Activated T-cell treated with anti-CD3 and anti-CD28 coated beads, Interleukin-2, amount 50 U/mL, for 72 hours (primary cell): Measurements from ENCODE around the gene DNMT1. TPM values are rescaled to one million over a fixed set of nuclear protein-coding genes. Genes with fewer than 3 reads are reported as not detected.
A peak's percentile ranks its signal among the peaks of the same experiment; 100 is the strongest.

ENCODE experiments used
- ATAC-seq, 2 donors: fragments of 150-1000 bp; cut with Tn5 transposase; replicated peaks in 1 of 2; 2 replicates each; pipeline ENCODE4 v1.10.0; 2021; ENCODE audit warnings: moderate library complexity in 2 of 2, mild to moderate bottlenecking in 1 of 2
- DNase-seq, 2 donors: peaks; one replicate each; pipeline ENCODE4 v3.0.0; 2021 to 2022; ENCODE audit warnings: mixed read lengths in 1 of 2
- H3K27ac Mint-ChIP-seq: one replicate; pipeline ENCODE4 v1.8.0; 2022; ENCODE audit warnings: mild to moderate bottlenecking, moderate library complexity, mixed read lengths
- H3K27me3 Mint-ChIP-seq: one replicate; pipeline ENCODE4 v1.8.0; 2022; ENCODE audit warnings: low read depth, mixed read lengths
- H3K36me3 Mint-ChIP-seq, 2 donors: one replicate each; pipeline ENCODE4 v1.8.0; 2022; ENCODE audit warnings: mixed read lengths in 2 of 2, mild to moderate bottlenecking in 1 of 2; ENCODE audit not compliant: insufficient read depth in 2 of 2
- H3K4me1 Mint-ChIP-seq: one replicate; pipeline ENCODE4 v1.8.0; 2022; ENCODE audit warnings: low read depth, mixed read lengths
- H3K4me3 Mint-ChIP-seq, 2 donors: one replicate each; pipeline ENCODE4 v1.8.0; 2022; ENCODE audit warnings: mild to moderate bottlenecking in 2 of 2, mixed read lengths in 2 of 2, moderate library complexity in 2 of 2
- H3K9me3 Mint-ChIP-seq, 2 donors: one replicate each; pipeline ENCODE4 v1.8.0; 2022; ENCODE audit warnings: mixed read lengths in 2 of 2
- total RNA-seq, 2 donors: library from RNA; stranded (reverse); gene quantifications; one replicate each; pipeline ENCODE4 v1.2.3, GENCODE V29; 2022

DNMT1 gene
- total RNA-seq, 2 donors from 2014 or later, result 294 to 304 TPM

GRCh38 chr19:10120538-10121189, 74.1 kb downstream of the DNMT1 start:
- H3K27ac Mint-ChIP-seq, result no peak overlapping the region
- no peak overlapping the region for H3K4me3 Mint-ChIP-seq
- no peak for DNase-seq
- no peaks in the 10 kb centered on the region for H3K27me3 Mint-ChIP-seq
- ATAC-seq, result no peak
- peaks cover 3 to 6% of the 10 kb centered on the region in 2 donors for H3K36me3 Mint-ChIP-seq
- no peaks in the 10 kb centered on the region for H3K9me3 Mint-ChIP-seq
- peaks cover 32% of the 10 kb centered on the region for H3K4me1 Mint-ChIP-seq

DNA sequence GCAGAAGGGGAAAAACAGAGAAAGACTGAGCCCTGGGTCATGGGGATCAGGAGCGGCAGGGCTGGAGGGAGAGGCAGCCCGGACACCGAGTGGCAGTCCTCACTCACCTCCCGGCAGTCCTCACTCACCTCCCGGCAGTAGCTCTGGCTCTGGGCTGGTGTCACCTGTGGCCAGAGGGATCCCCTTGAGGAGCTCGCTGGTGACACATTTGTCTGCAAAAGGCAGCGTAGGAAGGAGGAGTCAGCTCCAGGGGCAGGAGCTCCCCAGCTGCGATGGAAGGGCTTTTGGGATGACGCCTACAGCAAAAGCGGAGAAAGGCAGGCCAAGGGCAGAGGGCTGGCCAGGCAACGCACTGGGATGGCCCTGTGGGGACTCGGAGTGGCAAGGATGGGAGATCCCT, 75.8 kb downstream of the DNMT1 start:
- Mint-ChIP-seq H3K4me1 (peaks cover 32% of the 10 kb centered on the region), H3K27ac (peak overlapping the region; percentile 95), H3K27me3 (no peaks in the 10 kb centered on the region), H3K4me3 (peak overlapping the region; percentile 93 to 97), H3K36me3 (peaks cover 4 to 6% of the 10 kb centered on the region in 2 donors), H3K9me3 (no peaks in the 10 kb centered on the region)
- ATAC-seq, result peak; percentile 2 to 6
- DNase-seq, result peak in 1 of 2 donors; percentile 24

DNA sequence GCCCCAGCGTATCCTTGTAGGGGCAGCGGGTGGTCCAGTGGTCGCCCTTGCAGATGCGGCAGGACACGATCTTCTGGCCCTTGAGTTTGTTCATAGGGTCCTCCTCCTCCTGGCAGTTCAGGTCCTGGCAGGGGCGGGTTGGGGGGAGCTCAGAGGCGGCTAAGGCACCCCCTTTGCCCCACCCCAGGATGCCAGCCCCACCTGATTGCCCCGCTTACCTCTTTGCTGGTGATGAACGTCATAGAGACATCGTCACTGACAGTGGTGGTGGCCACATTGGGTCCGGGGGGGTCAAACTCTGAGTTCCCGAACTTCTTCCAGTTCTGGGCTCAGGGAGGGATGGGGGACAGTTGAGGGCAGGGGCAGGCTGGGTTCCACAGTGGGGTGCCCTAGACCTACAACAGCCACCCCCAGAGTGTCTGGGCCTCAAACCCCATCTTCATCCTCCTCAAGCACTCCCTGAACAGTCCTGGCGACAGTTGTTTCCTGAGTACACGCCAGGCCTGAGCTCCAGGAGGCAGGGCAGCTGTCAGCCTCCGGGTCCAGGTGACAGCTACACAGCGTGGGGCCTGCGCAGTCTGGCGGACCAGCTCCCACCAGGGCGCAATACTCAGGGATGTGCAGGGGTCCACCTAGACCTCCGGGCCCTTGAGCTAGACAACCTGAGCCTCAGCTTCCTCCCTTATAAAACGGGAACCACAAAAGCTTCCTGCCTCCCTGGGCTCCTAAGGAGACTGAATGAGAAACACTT, 77.7 kb downstream of the DNMT1 start:
- ATAC-seq (no peak), DNase-seq (no peak)
- H3K36me3 Mint-ChIP-seq, result peaks cover 4 to 10% of the 10 kb centered on the region in 2 donors
- no peak overlapping the region for H3K27ac Mint-ChIP-seq
- H3K4me3 Mint-ChIP-seq, result no peak overlapping the region
- peaks cover 44% of the 10 kb centered on the region for H3K4me1 Mint-ChIP-seq
- H3K27me3 Mint-ChIP-seq, result no peaks in the 10 kb centered on the region
- no peaks in the 10 kb centered on the region for H3K9me3 Mint-ChIP-seq

DNA sequence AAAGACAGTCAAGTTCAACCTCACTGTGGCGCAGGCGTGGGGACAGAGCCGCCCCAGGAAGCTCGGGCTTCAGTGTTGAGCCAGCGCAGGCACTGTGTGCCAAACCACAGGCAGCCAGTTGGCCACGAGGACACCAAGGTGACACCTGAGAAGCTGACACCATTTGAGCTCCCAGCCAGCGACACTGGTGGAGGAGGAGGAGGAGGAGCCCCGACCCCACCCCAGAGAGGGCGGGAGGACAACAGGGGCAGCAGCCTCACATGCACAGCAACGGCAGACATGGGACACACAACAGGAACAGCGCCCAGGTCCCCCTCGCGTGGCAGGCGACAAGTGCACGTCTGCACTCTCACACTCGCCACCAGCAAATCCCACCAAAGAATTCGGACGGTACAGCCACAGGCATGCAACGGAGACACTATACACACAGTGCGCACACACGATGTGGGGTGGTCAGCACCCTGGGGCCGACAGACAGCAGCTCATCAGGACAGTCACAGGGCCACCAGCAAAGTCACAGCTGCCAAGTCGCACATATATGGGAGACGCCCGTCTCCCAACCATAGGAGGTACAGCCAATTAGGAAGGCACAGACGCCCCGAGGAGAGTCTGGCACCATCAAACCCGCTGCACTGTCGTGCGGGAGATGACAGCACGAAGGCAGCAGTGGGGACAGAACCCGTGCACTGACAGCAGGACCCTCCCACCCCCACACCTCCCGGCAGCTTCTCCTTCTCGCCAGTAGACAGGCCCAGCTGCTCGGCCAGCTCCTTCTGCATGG, 78.5 kb downstream of the DNMT1 start:
- peak overlapping the region; percentile 6 for H3K27ac Mint-ChIP-seq
- peaks cover 4 to 10% of the 10 kb centered on the region in 2 donors for H3K36me3 Mint-ChIP-seq
- DNase-seq (no peak), ATAC-seq (no peak)
- H3K4me1 Mint-ChIP-seq, result peaks cover 52% of the 10 kb centered on the region
- no peaks in the 10 kb centered on the region for H3K27me3 Mint-ChIP-seq
- no peak overlapping the region for H3K4me3 Mint-ChIP-seq
- no peaks in the 10 kb centered on the region for H3K9me3 Mint-ChIP-seq

DNA sequence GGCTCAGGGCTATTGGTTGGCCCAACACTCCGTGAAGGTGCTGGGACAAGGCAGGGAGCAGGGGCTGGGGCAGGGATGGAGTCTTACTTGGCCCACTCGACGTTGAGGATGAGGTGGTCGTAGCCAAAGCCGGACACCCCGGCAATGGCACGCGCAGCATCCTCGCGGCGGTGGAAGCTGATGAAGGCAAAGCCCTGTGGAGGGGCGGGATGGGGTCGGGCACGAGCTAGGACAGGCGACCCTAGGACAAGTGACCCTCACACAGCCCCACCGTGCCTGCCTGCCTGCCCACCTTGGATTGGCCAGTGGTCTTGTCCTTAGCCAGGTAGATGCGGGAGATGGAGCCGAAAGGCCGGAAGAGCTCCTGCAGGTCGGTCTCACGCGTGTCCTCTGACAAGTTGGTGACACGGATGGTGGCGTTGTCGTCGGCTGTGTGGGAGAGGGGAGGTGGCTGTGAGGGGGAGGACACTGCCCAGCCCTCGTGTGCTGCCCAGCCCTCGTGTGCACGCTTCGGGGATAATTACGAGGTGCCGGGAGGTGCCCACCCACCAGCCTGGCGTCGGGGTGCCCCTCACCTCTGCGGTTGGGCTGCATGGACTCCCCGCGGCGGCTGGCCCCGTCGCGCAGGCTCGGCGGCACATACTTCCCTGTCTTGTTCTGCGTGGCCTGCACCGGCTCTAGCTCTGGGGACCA, 79.2 kb downstream of the DNMT1 start:
- Mint-ChIP-seq H3K9me3 (no peaks in the 10 kb centered on the region), H3K4me3 (no peak overlapping the region), H3K27ac (no peak overlapping the region), H3K36me3 (peaks cover 5 to 13% of the 10 kb centered on the region in 2 donors), H3K4me1 (peaks cover 59% of the 10 kb centered on the region), H3K27me3 (no peaks in the 10 kb centered on the region)
- no peak for DNase-seq
- no peak for ATAC-seq

DNA sequence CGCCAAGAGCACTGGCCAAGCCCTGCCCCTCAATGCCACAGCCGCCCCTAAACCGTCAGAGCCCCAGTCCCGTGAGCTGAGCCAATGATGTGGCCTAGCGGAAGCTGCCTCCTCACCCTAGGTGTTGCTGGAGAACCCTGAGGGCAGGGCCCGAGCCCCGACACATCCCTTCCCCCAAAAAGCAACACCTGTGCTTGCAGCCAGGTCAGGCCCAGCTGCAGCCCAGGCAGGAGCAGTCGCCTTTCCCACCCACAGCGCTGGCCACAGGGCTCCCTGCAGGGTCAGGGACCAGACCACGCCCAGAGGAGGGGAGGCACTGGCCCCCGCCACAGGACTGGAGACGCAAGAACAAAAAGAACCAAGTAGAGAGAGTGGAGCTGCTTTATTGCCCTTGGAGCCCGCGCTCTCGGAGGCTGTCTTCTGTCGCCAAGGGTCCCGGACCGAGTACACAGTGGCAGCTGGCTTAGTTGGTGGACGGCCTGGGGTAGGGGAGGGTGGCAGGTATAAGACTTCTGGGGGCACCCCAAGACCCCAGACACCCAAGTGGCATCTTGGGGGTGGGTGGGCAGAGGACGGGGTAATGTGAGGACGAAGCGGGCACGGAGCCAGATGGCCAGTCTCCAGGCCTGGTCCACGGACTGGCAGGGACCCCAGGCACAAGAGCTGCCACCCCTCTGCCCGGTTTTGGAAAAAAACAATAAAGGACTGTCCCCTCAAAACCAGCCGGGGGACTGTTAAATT, 79.9 kb downstream of the DNMT1 start:
- Mint-ChIP-seq H3K9me3 (no peaks in the 10 kb centered on the region), H3K27me3 (no peaks in the 10 kb centered on the region), H3K36me3 (peaks cover 6 to 16% of the 10 kb centered on the region in 2 donors), H3K4me1 (peaks cover 63% of the 10 kb centered on the region), H3K4me3 (no peak overlapping the region), H3K27ac (peak overlapping the region; percentile 46)
- ATAC-seq (no peak), DNase-seq (no peak)

DNA sequence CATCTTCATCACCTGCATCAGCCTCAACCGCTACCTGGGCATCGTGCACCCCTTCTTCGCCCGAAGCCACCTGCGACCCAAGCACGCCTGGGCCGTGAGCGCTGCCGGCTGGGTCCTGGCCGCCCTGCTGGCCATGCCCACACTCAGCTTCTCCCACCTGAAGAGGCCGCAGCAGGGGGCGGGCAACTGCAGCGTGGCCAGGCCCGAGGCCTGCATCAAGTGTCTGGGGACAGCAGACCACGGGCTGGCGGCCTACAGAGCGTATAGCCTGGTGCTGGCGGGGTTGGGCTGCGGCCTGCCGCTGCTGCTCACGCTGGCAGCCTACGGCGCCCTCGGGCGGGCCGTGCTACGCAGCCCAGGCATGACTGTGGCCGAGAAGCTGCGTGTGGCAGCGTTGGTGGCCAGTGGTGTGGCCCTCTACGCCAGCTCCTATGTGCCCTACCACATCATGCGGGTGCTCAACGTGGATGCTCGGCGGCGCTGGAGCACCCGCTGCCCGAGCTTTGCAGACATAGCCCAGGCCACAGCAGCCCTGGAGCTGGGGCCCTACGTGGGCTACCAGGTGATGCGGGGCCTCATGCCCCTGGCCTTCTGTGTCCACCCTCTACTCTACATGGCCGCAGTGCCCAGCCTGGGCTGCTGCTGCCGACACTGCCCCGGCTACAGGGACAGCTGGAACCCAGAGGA, 80.6 kb downstream of the DNMT1 start:
- H3K9me3 Mint-ChIP-seq, result no peaks in the 10 kb centered on the region
- peaks cover 5 to 20% of the 10 kb centered on the region in 2 donors for H3K36me3 Mint-ChIP-seq

GRCh38 chr19:10113592-10113963, 81.2 kb downstream of the DNMT1 start:
- Mint-ChIP-seq H3K27me3 (no peaks in the 10 kb centered on the region), H3K4me1 (peaks cover 59% of the 10 kb centered on the region), H3K4me3 (peak overlapping the region; percentile 53 to 82), H3K36me3 (peaks cover 3 to 21% of the 10 kb centered on the region in 2 donors), H3K9me3 (no peaks in the 10 kb centered on the region), H3K27ac (no peak overlapping the region)
- no peak for ATAC-seq
- no peak for DNase-seq

More for the DNA sequence above, 80.6 kb downstream of the DNMT1 start:
- Mint-ChIP-seq H3K4me1 (peaks cover 63% of the 10 kb centered on the region), H3K27ac (no peak overlapping the region), H3K4me3 (peak overlapping the region in 1 of 2 donors; percentile 53), H3K27me3 (no peaks in the 10 kb centered on the region)
- no peak for ATAC-seq
- DNase-seq, result no peak

GRCh38 chr19:10112895-10113591, 81.7 kb downstream of the DNMT1 start:
- peak overlapping the region; percentile 79 for H3K27ac Mint-ChIP-seq
- H3K4me1 Mint-ChIP-seq, result peaks cover 61% of the 10 kb centered on the region
- H3K9me3 Mint-ChIP-seq, result no peaks in the 10 kb centered on the region
- H3K36me3 Mint-ChIP-seq, result peaks cover 3 to 21% of the 10 kb centered on the region in 2 donors
- DNase-seq (peak; percentile 70 to 79), ATAC-seq (peak; percentile 41 to 58)
- H3K4me3 Mint-ChIP-seq, result peak overlapping the region; percentile 71 to 82
- no peaks in the 10 kb centered on the region for H3K27me3 Mint-ChIP-seq

GRCh38 chr19:10112037-10112761, 82.6 kb downstream of the DNMT1 start:
- DNase-seq, result peak; percentile 47 to 67
- Mint-ChIP-seq H3K4me3 (peak overlapping the region; percentile 71 to 82), H3K36me3 (peaks cover 3 to 24% of the 10 kb centered on the region in 2 donors), H3K4me1 (peaks cover 65% of the 10 kb centered on the region), H3K27ac (peak overlapping the region; percentile 79), H3K9me3 (no peaks in the 10 kb centered on the region), H3K27me3 (no peaks in the 10 kb centered on the region)
- ATAC-seq, result peak; percentile 51 to 56

DNA sequence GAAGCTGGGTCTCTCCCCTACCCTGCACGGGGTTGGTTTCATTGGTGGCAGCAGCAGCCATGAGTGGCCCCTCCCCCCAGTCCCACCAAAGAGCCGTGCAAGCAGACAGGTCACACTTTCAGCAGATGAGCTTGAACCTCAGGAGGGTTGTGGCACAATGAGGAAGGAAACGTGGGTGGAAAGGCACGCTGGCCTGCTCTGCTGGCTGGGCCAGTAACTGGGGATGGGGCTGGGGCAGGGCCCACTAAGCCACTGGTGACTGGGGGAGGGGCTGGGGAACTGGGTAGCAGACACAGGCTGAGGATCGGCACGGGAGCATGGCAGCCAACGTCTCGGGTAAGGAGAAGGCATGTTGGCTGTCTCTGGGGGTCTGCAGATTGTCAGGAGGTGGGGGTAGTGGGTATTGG, 83.3 kb downstream of the DNMT1 start, which contains the start of gene P2RY11:
P2RY11 (plus strand) TSS at position 289 of the 407 bp plus-strand sequence; CDS start at position 318, 29 bp downstream.
- H3K27me3 Mint-ChIP-seq, result no peaks in the 10 kb centered on the region
- ATAC-seq (peak; percentile 33 to 54), DNase-seq (peak; percentile 66 to 67)
- peaks cover 8 to 30% of the 10 kb centered on the region in 2 donors for H3K36me3 Mint-ChIP-seq
- H3K4me3 Mint-ChIP-seq, result peak within 1 kb of the TSS; percentile 71 to 82
- no peaks in the 10 kb centered on the region for H3K9me3 Mint-ChIP-seq
- peak within 1 kb of the TSS; percentile 79 for H3K27ac Mint-ChIP-seq
- peaks cover 68% of the 10 kb centered on the region for H3K4me1 Mint-ChIP-seq
